T-helper 1 cell treated with Interleukin-12 subunit alpha and Interleukin-12 subunit beta and Interleukin-4 antibody, amounts not matched to agents 30 μg/mL and 1 μg/mL, for 36 hours (primary cell): ENCODE results near the gene RSPH1.

Source experiments
- H3K27ac Mint-ChIP-seq: one replicate; pipeline ENCODE4 v1.8.0; 2021; ENCODE audit warnings: mild to moderate bottlenecking, mixed read lengths
- H3K27me3 Mint-ChIP-seq: one replicate; pipeline ENCODE4 v1.8.0; 2021; ENCODE audit warnings: low read depth, mixed read lengths
- H3K36me3 Mint-ChIP-seq: one replicate; pipeline ENCODE4 v1.8.0; 2021; ENCODE audit warnings: low read depth, mixed read lengths
- H3K4me1 Mint-ChIP-seq: one replicate; pipeline ENCODE4 v1.8.0; 2021; ENCODE audit warnings: low read depth, mixed read lengths
- H3K4me3 Mint-ChIP-seq: one replicate; pipeline ENCODE4 v1.8.0; 2021; ENCODE audit warnings: mild to moderate bottlenecking, moderate library complexity, mixed read lengths
- H3K9me3 Mint-ChIP-seq: one replicate; pipeline ENCODE4 v1.8.0; 2021; ENCODE audit warnings: mixed read lengths

RSPH1 gene

DNA sequence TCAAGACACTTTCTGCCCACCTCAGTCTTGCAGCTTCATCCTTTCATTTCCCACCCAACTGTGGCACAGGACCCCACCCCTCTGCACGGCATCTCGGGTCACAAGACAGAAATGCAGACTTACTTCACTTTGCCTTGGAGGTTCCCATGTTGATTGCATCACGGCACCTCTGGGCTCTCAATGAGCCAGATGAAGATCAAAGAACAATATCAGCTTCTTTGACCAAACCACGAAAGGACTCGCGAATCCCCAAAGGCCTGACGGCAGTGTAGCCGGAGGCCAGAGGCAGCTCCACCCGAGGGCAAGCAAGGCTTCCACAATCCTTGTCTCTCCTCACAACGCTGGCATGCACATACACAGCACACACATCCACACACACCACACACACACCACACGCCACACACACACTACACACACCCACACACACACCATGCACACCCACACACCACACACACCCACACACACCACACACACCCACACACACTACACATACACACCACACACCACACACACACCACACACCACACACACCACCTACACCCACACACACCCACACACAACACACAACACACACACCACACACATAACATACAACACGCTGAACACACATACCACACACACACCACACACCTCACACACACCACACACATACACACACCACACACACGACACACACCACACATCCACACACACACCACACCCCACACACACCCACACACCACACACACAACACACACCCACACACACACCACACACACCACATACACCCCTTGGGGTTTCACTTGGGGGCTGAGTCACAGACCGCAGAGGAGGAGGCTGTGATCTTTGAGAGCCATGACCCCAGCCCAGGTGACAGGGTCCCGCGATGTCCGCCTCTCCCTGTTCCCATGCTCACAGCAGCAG is 56.5 kb downstream of the RSPH1 start:
- H3K27me3 Mint-ChIP-seq: no peaks in the 10 kb centered on the region
- no peak overlapping the region for H3K4me3 Mint-ChIP-seq
- peaks cover 83% of the 10 kb centered on the region for H3K36me3 Mint-ChIP-seq
- H3K27ac Mint-ChIP-seq: peak overlapping the region; percentile 88
- no peaks in the 10 kb centered on the region for H3K9me3 Mint-ChIP-seq
- peaks cover 39% of the 10 kb centered on the region for H3K4me1 Mint-ChIP-seq

DNA sequence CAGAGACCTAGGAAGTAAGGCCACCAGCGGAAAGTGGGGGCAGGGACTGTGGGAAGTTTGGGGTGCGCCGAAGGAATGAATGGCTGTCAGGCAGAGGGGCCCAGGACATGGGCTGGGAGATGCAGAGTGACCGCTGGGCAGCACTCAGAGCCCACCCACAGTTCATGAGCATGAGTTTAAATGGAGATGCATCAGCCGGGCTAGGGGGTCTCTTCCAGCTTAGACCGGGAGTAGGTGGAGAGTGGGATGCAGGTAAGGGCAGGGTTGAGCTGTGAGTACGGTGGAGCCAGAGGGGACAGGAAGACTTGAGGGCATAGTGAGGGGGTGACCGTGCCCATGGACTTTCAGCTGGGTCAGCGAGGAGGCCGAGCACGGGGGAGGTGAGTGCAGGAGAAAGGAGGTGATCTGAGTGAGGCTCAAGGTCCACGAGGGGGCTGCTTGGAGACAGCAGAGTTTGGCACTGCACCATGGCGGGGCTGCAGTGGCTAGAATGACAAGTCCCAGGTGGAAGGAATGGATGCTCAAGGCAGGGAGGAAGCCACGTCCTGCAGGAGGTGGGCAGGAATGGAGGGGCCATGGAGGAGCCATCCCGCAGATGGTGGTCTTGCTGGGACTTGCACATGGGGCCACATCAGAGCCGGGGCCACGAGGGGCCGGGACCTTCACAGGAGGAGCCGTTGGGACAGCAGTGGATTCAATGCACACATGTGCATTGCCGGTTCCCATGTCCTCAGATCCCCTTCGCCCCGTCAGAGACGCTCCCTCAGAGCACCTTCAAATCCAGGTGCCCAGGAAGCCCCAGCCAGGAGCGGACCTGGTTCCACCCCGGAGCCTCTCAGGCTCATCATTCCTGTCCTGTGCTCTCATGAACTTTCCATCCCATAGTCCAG is 57.5 kb downstream of the RSPH1 start:
- H3K4me3 Mint-ChIP-seq: no peak overlapping the region
- peaks cover 47% of the 10 kb centered on the region for H3K4me1 Mint-ChIP-seq
- H3K27me3 Mint-ChIP-seq: no peaks in the 10 kb centered on the region
- peaks cover 88% of the 10 kb centered on the region for H3K36me3 Mint-ChIP-seq
- no peaks in the 10 kb centered on the region for H3K9me3 Mint-ChIP-seq
- H3K27ac Mint-ChIP-seq: no peak overlapping the region

DNA sequence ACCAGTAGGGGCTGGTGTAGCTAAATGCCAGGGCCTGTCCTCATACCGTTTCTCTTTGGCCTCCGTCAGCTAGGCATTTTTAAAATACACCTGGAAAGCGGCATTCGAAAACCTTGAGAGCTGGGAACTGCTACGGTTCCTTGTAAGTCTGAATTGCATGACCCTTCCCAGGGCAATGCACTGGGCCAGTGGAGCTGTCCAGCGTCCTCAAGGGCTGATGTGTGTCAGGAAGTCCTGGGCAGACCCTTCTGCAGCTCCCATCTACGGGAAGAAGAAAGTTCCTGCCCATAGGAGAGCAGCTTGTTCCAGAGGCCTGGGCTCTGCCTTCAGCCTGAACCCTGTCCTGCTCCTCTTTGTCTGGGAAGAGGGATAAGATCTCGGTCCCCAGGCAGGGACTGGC is 58.2 kb downstream of the RSPH1 start:
- Mint-ChIP-seq H3K27ac (no peak overlapping the region), H3K4me3 (no peak overlapping the region), H3K36me3 (peaks cover 90% of the 10 kb centered on the region), H3K27me3 (no peaks in the 10 kb centered on the region), H3K9me3 (no peaks in the 10 kb centered on the region), H3K4me1 (peaks cover 50% of the 10 kb centered on the region)

DNA sequence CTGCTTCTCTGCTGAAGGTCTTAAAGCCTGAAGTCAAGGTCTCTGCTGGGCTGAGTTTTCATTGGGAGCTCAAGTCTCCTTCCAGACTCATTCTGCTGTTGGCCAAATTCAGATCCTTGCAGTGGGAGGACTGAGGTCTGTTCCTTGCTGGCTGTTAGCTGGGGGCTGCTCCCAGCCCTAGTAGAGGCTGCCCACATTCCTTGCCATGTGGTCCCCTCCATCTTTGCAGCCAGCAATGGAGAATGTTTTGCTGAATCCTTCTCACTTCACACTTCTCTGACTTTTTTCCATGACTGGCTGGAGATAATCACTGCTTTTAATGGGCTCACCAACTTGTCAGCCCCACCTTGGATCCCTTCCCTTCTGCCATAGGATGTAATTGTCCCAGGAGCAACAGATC is 59.1 kb downstream of the RSPH1 start:
- Mint-ChIP-seq H3K4me1 (peaks cover 52% of the 10 kb centered on the region), H3K27me3 (no peaks in the 10 kb centered on the region), H3K4me3 (no peak overlapping the region), H3K36me3 (peaks cover 90% of the 10 kb centered on the region), H3K9me3 (peaks cover 6% of the 10 kb centered on the region), H3K27ac (no peak overlapping the region)

DNA sequence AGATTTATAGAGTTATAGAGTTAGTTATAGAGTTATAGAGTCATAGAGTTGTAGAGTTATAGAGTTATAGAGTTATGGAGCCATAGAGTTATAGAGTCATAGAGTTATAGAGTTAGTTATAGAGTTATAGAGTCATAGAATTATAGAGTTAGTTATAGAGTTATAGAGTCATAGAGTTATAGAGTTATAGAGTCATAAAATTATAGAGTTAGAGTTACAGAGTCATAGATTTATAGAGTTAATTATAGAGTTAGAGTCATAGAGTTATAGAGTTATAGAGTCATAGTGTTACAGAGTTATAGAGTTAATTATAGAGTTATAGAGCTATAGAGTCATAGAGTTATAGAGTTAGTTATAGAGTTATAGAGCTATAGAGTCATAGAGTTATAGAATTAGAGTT is 60.2 kb downstream of the RSPH1 start:
- H3K36me3 Mint-ChIP-seq: peaks cover 94% of the 10 kb centered on the region
- no peak overlapping the region for H3K4me3 Mint-ChIP-seq
- H3K27ac Mint-ChIP-seq: no peak overlapping the region
- H3K4me1 Mint-ChIP-seq: peaks cover 50% of the 10 kb centered on the region
- no peaks in the 10 kb centered on the region for H3K27me3 Mint-ChIP-seq
- peaks cover 6% of the 10 kb centered on the region for H3K9me3 Mint-ChIP-seq

DNA sequence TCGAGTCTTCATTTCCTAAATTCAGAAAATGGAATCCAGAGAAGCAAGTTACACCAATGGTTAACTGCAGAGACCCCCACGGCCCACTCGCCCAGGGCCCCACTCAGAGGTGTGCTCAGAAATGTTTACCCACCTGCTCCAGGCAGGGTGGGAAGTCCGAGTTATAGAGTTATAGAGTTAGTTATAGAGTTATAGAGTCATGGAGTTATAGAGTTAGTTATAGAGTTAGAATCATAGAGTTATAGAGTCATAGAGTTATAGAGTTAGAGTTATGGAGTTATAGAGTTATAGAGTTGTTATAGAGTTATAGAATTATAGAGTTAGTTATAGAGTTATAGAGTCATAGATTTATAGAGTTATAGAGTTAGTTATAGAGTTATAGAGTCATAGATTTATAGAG is 60.6 kb downstream of the RSPH1 start:
- H3K9me3 Mint-ChIP-seq: peaks cover 6% of the 10 kb centered on the region
- H3K4me3 Mint-ChIP-seq: no peak overlapping the region
- H3K36me3 Mint-ChIP-seq: peaks cover 92% of the 10 kb centered on the region
- no peak overlapping the region for H3K27ac Mint-ChIP-seq
- H3K27me3 Mint-ChIP-seq: no peaks in the 10 kb centered on the region
- peaks cover 46% of the 10 kb centered on the region for H3K4me1 Mint-ChIP-seq

DNA sequence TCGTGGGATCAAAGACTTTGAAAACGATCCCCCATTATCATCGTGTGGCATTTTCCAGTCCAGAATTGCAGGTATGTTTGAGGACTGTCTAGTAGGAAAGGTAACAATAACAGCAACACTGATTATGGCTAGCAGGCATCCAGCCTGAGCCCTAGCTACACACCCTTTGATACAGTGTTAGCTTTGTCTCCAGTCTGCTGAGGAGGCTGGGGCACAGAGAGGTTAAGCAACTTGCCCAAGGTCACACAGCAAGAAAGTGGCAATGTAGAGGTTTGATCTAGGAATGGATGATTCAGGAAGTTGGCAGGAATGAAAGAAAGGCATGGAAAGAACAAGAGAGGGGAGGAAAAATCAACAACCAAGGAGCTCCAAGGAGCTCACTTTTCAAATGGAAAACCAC is 61.1 kb downstream of the RSPH1 start:
- Mint-ChIP-seq H3K4me1 (peaks cover 44% of the 10 kb centered on the region), H3K27me3 (no peaks in the 10 kb centered on the region), H3K36me3 (peaks cover 92% of the 10 kb centered on the region), H3K4me3 (no peak overlapping the region), H3K9me3 (peaks cover 6% of the 10 kb centered on the region), H3K27ac (no peak overlapping the region)

DNA sequence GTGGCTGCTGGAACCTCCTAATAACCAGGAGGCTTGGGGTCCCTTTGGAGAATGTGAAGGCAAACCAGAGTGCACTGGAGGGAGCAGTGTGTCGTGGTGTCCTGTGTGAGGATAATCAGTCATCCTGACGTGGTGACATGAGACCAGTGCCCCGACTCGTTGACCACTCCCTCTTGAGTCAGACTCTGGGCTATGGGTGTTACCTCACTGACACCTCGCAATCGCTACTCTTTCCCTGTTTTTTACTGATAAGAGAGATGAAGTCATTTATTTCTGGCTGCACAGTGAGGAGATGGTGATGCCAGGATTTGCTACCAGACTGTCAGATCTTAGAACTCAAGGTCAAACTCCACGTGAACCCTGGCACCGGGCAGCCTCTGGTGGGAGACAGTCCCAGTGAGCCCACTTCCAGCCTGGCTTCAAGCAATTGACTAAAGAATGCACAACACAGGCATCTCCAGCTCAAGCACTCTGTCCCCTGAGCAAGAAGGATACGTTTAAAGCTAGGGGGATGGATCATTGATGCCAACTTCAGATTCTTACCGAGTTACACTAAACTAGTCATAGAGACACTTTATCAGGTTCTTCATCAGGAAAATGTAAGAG is 62.0 kb downstream of the RSPH1 start:
- peaks cover 6% of the 10 kb centered on the region for H3K9me3 Mint-ChIP-seq
- H3K4me1 Mint-ChIP-seq: peaks cover 35% of the 10 kb centered on the region
- H3K27me3 Mint-ChIP-seq: no peaks in the 10 kb centered on the region

DNA sequence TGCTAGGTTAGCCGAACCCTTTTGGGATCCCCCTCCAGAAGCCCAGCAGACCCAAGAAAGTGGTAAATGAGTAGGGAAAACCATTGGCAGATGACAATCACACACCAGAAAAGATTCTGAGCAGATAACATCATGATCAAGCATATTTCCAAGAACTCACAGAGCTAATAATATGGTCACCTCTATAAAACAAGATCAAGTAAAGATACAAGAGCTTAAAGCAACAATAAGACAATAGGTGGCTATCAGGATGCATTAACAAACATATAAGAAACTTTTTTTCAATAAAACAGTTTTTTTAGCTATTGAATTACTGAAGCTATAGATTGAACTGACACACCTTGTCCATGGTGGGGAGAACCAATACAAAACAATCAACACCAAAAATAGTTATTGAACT is 63.3 kb downstream of the RSPH1 start:
- Mint-ChIP-seq H3K9me3 (peaks cover 6% of the 10 kb centered on the region), H3K4me1 (peaks cover 33% of the 10 kb centered on the region), H3K27me3 (no peaks in the 10 kb centered on the region), H3K27ac (no peak overlapping the region), H3K36me3 (peaks cover 89% of the 10 kb centered on the region), H3K4me3 (no peak overlapping the region)

More for the DNA sequence above, 62.0 kb downstream of the RSPH1 start:
- no peak overlapping the region for H3K4me3 Mint-ChIP-seq
- H3K27ac Mint-ChIP-seq: no peak overlapping the region
- peaks cover 92% of the 10 kb centered on the region for H3K36me3 Mint-ChIP-seq

DNA sequence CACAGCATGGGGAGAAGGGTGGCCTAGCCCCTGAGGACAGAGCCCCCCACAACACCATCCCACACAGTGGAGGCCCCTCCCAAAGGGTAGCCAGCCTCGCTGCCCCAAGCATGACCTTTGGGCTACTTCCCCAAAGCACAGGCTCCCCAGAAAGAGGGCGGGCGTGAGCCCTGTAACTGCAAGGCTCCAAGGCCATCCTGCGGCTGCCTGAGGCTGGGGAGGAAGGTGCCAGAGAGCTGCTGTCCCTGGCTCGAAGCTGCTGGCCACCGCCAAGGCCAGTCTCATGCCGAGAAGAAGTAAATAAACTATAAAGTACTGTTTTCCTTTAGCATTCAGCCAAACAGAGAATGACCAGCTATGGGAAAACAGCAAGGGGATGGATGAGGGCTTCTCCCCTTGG is 64.8 kb downstream of the RSPH1 start:
- H3K9me3 Mint-ChIP-seq: peaks cover 6% of the 10 kb centered on the region
- peaks cover 90% of the 10 kb centered on the region for H3K36me3 Mint-ChIP-seq
- H3K27me3 Mint-ChIP-seq: no peaks in the 10 kb centered on the region
- H3K4me1 Mint-ChIP-seq: peaks cover 33% of the 10 kb centered on the region
- H3K4me3 Mint-ChIP-seq: no peak overlapping the region
- H3K27ac Mint-ChIP-seq: no peak overlapping the region

DNA sequence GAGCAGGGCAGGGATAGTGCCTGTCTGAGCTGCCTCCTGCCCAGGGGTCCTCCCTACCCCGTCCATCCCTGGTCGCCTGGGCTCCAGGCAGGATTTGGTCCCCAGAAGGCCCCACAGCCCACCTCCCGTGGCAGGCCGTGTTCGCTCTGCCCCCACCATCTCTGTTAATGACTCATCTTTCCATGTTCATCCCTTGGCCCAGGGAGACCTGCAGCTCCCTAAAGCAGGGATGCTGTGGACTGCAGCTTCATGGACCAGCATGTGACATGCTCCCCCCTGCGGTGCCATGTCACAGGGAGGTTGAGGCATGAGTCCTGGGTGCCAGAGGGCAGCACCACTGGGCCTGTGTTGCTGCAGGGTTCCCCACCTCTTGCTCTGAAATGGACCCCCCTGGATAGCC is 65.5 kb downstream of the RSPH1 start:
- Mint-ChIP-seq H3K27ac (no peak overlapping the region), H3K27me3 (no peaks in the 10 kb centered on the region), H3K4me1 (peaks cover 36% of the 10 kb centered on the region)

DNA sequence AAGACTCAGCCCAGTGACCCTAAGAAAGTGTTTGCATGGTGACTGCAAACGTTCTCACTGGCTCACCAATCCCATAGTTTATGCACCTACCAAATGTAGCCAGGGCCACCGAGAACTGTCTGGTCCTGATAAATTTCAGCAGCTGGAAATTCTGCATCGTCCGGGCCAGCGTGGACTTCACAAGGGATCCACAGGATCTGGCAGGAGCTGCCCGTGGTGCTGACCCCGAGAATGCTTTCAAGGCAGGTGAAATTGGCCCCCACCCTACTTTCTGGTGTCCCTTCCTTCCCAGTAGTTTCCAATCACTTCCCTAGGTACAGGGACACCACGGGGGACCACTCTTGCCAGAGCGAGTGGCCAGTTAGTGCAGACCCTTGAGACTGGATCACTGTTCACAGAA is 66.2 kb downstream of the RSPH1 start:
- peaks cover 36% of the 10 kb centered on the region for H3K4me1 Mint-ChIP-seq
- no peaks in the 10 kb centered on the region for H3K27me3 Mint-ChIP-seq
- peaks cover 6% of the 10 kb centered on the region for H3K9me3 Mint-ChIP-seq
- peaks cover 86% of the 10 kb centered on the region for H3K36me3 Mint-ChIP-seq
- no peak overlapping the region for H3K4me3 Mint-ChIP-seq
- H3K27ac Mint-ChIP-seq: no peak overlapping the region

More for the DNA sequence above, 65.5 kb downstream of the RSPH1 start:
- peaks cover 6% of the 10 kb centered on the region for H3K9me3 Mint-ChIP-seq
- H3K4me3 Mint-ChIP-seq: no peak overlapping the region
- H3K36me3 Mint-ChIP-seq: peaks cover 88% of the 10 kb centered on the region

DNA sequence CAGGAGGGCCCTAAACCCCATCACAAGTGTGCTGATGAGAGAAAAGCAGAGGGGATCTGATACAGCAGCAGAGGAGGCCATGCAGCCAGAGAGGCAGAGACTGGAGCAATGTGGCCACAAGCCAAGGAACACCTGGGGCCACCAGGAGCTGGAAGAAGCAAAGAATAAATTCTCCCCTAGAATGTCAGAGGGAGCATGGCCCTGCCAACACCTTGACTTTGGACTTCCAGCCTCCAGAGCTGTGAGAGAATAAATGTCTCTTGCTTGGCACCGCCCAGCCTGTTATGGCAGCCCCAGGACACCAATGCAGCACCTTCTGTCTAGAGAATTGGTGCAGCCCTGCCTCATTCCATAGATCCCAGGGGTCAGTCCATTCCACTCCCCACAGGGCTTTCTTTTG is 67.0 kb downstream of the RSPH1 start:
- Mint-ChIP-seq H3K27ac (no peak overlapping the region), H3K9me3 (peaks cover 6% of the 10 kb centered on the region), H3K4me1 (peaks cover 37% of the 10 kb centered on the region), H3K36me3 (peaks cover 84% of the 10 kb centered on the region), H3K27me3 (no peaks in the 10 kb centered on the region), H3K4me3 (no peak overlapping the region)

DNA sequence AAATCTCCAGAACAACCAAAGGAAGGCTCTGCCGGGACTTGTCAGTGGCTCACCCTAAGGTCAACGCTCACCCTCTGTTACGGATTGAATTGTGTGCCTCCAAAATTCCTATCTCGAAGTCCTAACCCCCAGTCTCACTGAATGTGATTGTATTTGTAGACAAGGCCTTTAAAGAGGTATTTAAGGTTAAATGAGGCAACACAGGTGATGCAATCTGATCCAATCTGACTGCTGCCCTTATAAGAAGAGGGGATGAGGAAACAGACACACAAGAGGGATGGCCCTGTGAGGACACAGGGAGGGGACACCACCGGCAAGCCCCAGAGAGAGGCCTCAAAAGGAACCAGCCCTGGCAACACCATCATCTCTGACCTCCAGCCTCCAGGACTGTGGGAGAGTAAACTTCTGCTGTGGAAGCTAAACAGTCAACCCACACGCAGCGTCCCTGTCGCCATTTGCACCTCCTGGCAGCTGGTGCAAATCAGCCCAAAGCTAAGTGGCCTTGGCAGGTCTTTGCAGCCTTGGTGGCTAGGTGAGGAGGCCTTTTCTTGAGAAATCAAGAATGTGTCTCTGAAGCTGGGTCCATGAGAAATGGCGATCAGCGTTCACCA is 68.1 kb downstream of the RSPH1 start:
- Mint-ChIP-seq H3K27me3 (no peaks in the 10 kb centered on the region), H3K36me3 (peaks cover 83% of the 10 kb centered on the region), H3K27ac (no peak overlapping the region), H3K4me1 (peaks cover 41% of the 10 kb centered on the region), H3K9me3 (peaks cover 6% of the 10 kb centered on the region), H3K4me3 (no peak overlapping the region)
